H9 (cell line): Measurements from ENCODE around the gene UBE3C. TPM values are rescaled to one million over a fixed set of nuclear protein-coding genes. Genes with fewer than 3 reads are reported as not detected.

Source experiments
- DNase-seq: peaks from one replicate; pipeline ENCODE4 v3.0.0-alpha.2; 2017
- H2AFZ ChIP-seq: one replicate; pipeline ENCODE4 v1.6.1; 2013; ENCODE audit warnings: mild to moderate bottlenecking, low read length, control low read depth, moderate library complexity
- H2AK5ac ChIP-seq: 2 replicates; pipeline ENCODE4 v1.6.1; 2013; ENCODE audit warnings: low read length, control low read depth, mixed read lengths; ENCODE audit not compliant: insufficient read length
- H2BK120ac ChIP-seq: one replicate; pipeline ENCODE4 v1.6.1; 2013; ENCODE audit warnings: low read depth, mild to moderate bottlenecking, low read length, control low read depth, inconsistent platforms; ENCODE audit not compliant: poor library complexity, severe bottlenecking
- H2BK12ac ChIP-seq: 2 replicates; pipeline ENCODE4 v1.6.1; 2013; ENCODE audit warnings: low read length, control low read depth, mixed read lengths, low read depth; ENCODE audit not compliant: insufficient read length
- H2BK15ac ChIP-seq: 2 replicates; pipeline ENCODE4 v1.6.1; 2013; ENCODE audit warnings: low read depth, low read length, control low read depth
- H2BK20ac ChIP-seq: one replicate; pipeline ENCODE4 v1.6.1; 2013; ENCODE audit warnings: low read depth, mild to moderate bottlenecking, low read length, control low read depth, inconsistent platforms; ENCODE audit not compliant: poor library complexity, severe bottlenecking
- H2BK5ac ChIP-seq: 2 replicates; pipeline ENCODE4 v1.6.1; 2013; ENCODE audit warnings: low read length, control low read depth, mixed read lengths; ENCODE audit not compliant: insufficient read length
- H3K14ac ChIP-seq: 2 replicates; pipeline ENCODE4 v1.6.1; 2013; ENCODE audit warnings: low read length, control low read depth; ENCODE audit not compliant: insufficient read depth
- H3K18ac ChIP-seq: 2 replicates; pipeline ENCODE4 v1.6.1; 2013; ENCODE audit warnings: low read depth, mild to moderate bottlenecking, mixed read lengths, low read length, control low read depth; ENCODE audit not compliant: insufficient read length
- H3K23ac ChIP-seq: 2 replicates; pipeline ENCODE4 v1.6.1; 2013; ENCODE audit warnings: low read length, control low read depth, mixed read lengths, low read depth; ENCODE audit not compliant: insufficient read length
- H3K23me2 ChIP-seq: 2 replicates; pipeline ENCODE4 v1.6.1; 2013; ENCODE audit warnings: low read depth, mild to moderate bottlenecking, mixed read lengths, low read length, control low read depth; ENCODE audit not compliant: insufficient read length, poor library complexity, severe bottlenecking
- H3K27ac ChIP-seq: 2 replicates; pipeline ENCODE4 v1.5.1; 2013; ENCODE audit warnings: low read length, control low read depth, mixed read lengths, low read depth; ENCODE audit not compliant: insufficient read length
- H3K27me3 ChIP-seq: 2 replicates; pipeline ENCODE4 v1.6.1; 2013; ENCODE audit warnings: low read length, control low read depth, inconsistent platforms; ENCODE audit not compliant: insufficient read depth
- H3K4ac ChIP-seq: 2 replicates; pipeline ENCODE4 v1.6.1; 2013; ENCODE audit warnings: low read depth, mild to moderate bottlenecking, control low read depth, inconsistent platforms, low read length, moderate library complexity
- H3K4me1 ChIP-seq: 2 replicates; pipeline ENCODE4 v1.6.1; 2013; ENCODE audit warnings: low read length, control low read depth, inconsistent platforms; ENCODE audit not compliant: insufficient read depth
- H3K4me2 ChIP-seq: 2 replicates; pipeline ENCODE4 v1.6.1; 2013; ENCODE audit warnings: low read length, control low read depth, mixed read lengths; ENCODE audit not compliant: insufficient read length, insufficient read depth
- H3K56ac ChIP-seq: 2 replicates; pipeline ENCODE4 v1.6.1; 2013; ENCODE audit warnings: low read depth, mild to moderate bottlenecking, mixed read lengths, low read length, control low read depth; ENCODE audit not compliant: insufficient read length
- H3K79me1 ChIP-seq: 2 replicates; pipeline ENCODE4 v1.6.1; 2013; ENCODE audit warnings: low read depth, mild to moderate bottlenecking, moderate library complexity, low read length, control low read depth, inconsistent platforms; ENCODE audit not compliant: insufficient read depth, poor library complexity, severe bottlenecking
- H3K79me2 ChIP-seq: 2 replicates; pipeline ENCODE4 v1.6.1; 2013; ENCODE audit warnings: low read length, control low read depth, inconsistent platforms; ENCODE audit not compliant: insufficient read depth
- H3K9ac ChIP-seq: 2 replicates; pipeline ENCODE4 v1.6.1; 2013; ENCODE audit warnings: low read length, control low read depth, mixed read lengths; ENCODE audit not compliant: insufficient read length; ENCODE audit errors: extremely low read depth
- H3K9me3 ChIP-seq: one replicate; pipeline ENCODE4 v1.6.1; 2013; ENCODE audit warnings: low read depth, low read length, inconsistent platforms; ENCODE audit not compliant: control insufficient read depth
- H3T11ph ChIP-seq: one replicate; pipeline ENCODE4 v1.6.1; 2013; ENCODE audit warnings: mild to moderate bottlenecking, low read length, control low read depth, inconsistent platforms
- H4K20me1 ChIP-seq: one replicate; pipeline ENCODE4 v1.6.1; 2013; ENCODE audit not compliant: control insufficient read depth, insufficient read length, insufficient read depth
- H4K5ac ChIP-seq: 2 replicates; pipeline ENCODE4 v1.6.1; 2013; ENCODE audit warnings: low read depth, mild to moderate bottlenecking, mixed read lengths, low read length, control low read depth; ENCODE audit not compliant: insufficient read length
- H4K8ac ChIP-seq: replicated peaks from 2 replicates; pipeline ENCODE4 v1.6.1; 2013; ENCODE audit warnings: low read length, control low read depth, mixed read lengths, low read depth; ENCODE audit not compliant: insufficient read length
- H4K91ac ChIP-seq: 2 replicates; pipeline ENCODE4 v1.6.1; 2013; ENCODE audit warnings: low read depth, mild to moderate bottlenecking, moderate library complexity, mixed read lengths, low read length, control low read depth; ENCODE audit not compliant: insufficient read length
- H3K27ac Mint-ChIP-seq, 3 experiments: 2 replicates in 2 of 3; 3 replicates in 1 of 3; pipeline ENCODE4 v1.8.0; 2020 to 2021; ENCODE audit warnings: mixed read lengths in 3 of 3, mild to moderate bottlenecking in 1 of 3, moderate library complexity in 1 of 3
- H3K27me3 Mint-ChIP-seq: 2 replicates; pipeline ENCODE4 v1.8.0; 2021; ENCODE audit warnings: low read depth, mild to moderate bottlenecking, moderate library complexity, mixed read lengths
- H3K36me3 Mint-ChIP-seq, 3 experiments: 2 replicates in 2 of 3; 3 replicates in 1 of 3; pipeline ENCODE4 v1.8.0; 2020 to 2021; ENCODE audit warnings: low read depth in 3 of 3, mixed read lengths in 3 of 3; ENCODE audit not compliant: insufficient read depth in 1 of 3
- H3K4me1 Mint-ChIP-seq, 2 experiments: 2 replicates each; pipeline ENCODE4 v1.8.0; 2020; ENCODE audit warnings: mixed read lengths in 2 of 2
- H3K4me3 Mint-ChIP-seq, 2 experiments: 2 replicates in 1 of 2; 3 replicates in 1 of 2; pipeline ENCODE4 v1.8.0; 2020 to 2021; ENCODE audit warnings: mild to moderate bottlenecking in 2 of 2, mixed read lengths in 2 of 2, moderate library complexity in 1 of 2
- H3K9me3 Mint-ChIP-seq, 2 experiments: 2 replicates in 1 of 2; 3 replicates in 1 of 2; pipeline ENCODE4 v1.8.0; 2020; ENCODE audit warnings: mild to moderate bottlenecking in 2 of 2, mixed read lengths in 2 of 2, moderate library complexity in 1 of 2
- CTCF ChIP-seq: fragments of 200-600 bp; sonication (generic); conservative IDR thresholded peaks from 3 replicates; pipeline ENCODE4 v1.8.0; 2021; ENCODE audit warnings: antibody characterized with exemption, mild to moderate bottlenecking
- WGBS: extraction: QIAGEN DNeasy Blood & Tissue Kit; methylation state at CpG from one replicate; pipeline ENCODE4 v1.1.7; 2013; ENCODE audit warnings: missing lambda C conversion rate, low lambda C conversion rate, mixed read lengths; ENCODE audit not compliant: insufficient read length; ENCODE audit errors: extremely low coverage; 5-methylcytosine and 5-hydroxymethylcytosine counted together
- total RNA-seq: library from RNA; stranded (reverse); gene quantifications from 2 replicates; pipeline ENCODE4 v1.2.1, GENCODE V29; 2021

The UBE3C gene
- total RNA-seq, 1 experiment from 2014 or later = 63.3 TPM

- Mint-ChIP-seq H3K27ac (peak overlapping the region in 1 of 3 experiments; percentile 72; a peak in 1 of 7 replicates), H3K9me3 (peaks cover 7 to 8% of the 10 kb centered on the region in 2 experiments), H3K27me3 (no peaks in the 10 kb centered on the region; the same call in 1 of the 2 replicates), H3K4me1 (peaks cover 2 to 16% of the 10 kb centered on the region in 2 experiments; a peak in 3 of 4 replicates), H3K4me3 (no peak overlapping the region), H3K36me3 (peaks cover 2 to 8% (median 7%) of the 10 kb centered on the region in 3 experiments; a peak in 6 of 7 replicates)
- Histone ChIP-seq H2AFZ (no peak overlapping the region), H3K18ac (no peak overlapping the region), H3T11ph (no peak overlapping the region), H3K56ac (no peak overlapping the region), H3K79me2 (no peaks in the 10 kb centered on the region), H2BK20ac (no peak overlapping the region), H2BK12ac (no peak overlapping the region), H4K8ac (no peak overlapping the region), H2BK5ac (no peak overlapping the region), H3K27ac (no peak overlapping the region), H3K23me2 (no peaks in the 10 kb centered on the region), H3K4me1 (no peaks in the 10 kb centered on the region), H3K23ac (no peak overlapping the region), H3K27me3 (no peaks in the 10 kb centered on the region), H4K5ac (no peak overlapping the region), H3K9ac (no peak overlapping the region), H3K9me3 (peaks cover 6% of the 10 kb centered on the region), H2BK120ac (no peak overlapping the region), H3K4me2 (no peak overlapping the region), H3K14ac (no peak overlapping the region), H4K20me1 (no peaks in the 10 kb centered on the region), H2AK5ac (no peak overlapping the region), H3K4ac (no peak overlapping the region), H3K79me1 (no peaks in the 10 kb centered on the region), H2BK15ac (no peak overlapping the region), H4K91ac (no peak overlapping the region)
- no CpG with 5 or more reads among the region's 13 CpGs for WGBS
- no peak for TF ChIP-seq CTCF
- no peak for DNase-seq
Measured at GRCh38 chr7:157293413-157293788, 154.7 kb downstream of the UBE3C start.
